ENCODE measurements around the gene ISOC2.
"Not testable (repeated sequence)": the region's sequence is repeated elsewhere in the genome, so short reads cannot be mapped to it uniquely, and the experiment has no call there.

The ISOC2 gene

DNA sequence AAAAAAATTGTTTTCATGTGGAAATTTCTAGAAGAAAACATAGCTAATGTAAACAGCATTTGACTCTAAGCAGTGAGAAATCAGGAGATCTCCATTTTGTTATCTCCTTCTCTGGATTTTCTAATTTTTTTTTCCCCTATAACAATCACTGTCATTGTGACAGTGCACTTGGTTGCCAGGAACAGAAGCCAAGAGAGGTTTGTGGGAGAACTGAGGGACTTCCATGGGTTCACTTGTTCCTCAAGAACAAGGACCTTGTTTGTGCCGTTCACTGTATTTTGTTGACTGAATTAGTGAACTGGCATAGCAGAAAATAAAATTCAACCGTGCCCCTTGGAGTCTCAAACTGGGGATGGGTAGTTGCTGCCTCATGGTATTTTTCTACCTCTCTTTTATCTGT lies 35.4 kb downstream of the ISOC2 start:
- no peak overlapping the region for H3K4me3 ChIP-seq (ENCODE audit: low read length)
- no peak for DNase-seq (ENCODE audit: low read depth)
- TF ChIP-seq, protein P1, sequence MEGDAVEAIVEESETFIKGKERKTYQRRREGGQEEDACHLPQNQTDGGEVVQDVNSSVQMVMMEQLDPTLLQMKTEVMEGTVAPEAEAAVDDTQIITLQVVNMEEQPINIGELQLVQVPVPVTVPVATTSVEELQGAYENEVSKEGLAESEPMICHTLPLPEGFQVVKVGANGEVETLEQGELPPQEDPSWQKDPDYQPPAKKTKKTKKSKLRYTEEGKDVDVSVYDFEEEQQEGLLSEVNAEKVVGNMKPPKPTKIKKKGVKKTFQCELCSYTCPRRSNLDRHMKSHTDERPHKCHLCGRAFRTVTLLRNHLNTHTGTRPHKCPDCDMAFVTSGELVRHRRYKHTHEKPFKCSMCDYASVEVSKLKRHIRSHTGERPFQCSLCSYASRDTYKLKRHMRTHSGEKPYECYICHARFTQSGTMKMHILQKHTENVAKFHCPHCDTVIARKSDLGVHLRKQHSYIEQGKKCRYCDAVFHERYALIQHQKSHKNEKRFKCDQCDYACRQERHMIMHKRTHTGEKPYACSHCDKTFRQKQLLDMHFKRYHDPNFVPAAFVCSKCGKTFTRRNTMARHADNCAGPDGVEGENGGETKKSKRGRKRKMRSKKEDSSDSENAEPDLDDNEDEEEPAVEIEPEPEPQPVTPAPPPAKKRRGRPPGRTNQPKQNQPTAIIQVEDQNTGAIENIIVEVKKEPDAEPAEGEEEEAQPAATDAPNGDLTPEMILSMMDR (IDR thresholded peaks at IDR 0.05; ENCODE audit: insufficient read depth, low read depth, low read length, missing control alignments) = no peak

DNA sequence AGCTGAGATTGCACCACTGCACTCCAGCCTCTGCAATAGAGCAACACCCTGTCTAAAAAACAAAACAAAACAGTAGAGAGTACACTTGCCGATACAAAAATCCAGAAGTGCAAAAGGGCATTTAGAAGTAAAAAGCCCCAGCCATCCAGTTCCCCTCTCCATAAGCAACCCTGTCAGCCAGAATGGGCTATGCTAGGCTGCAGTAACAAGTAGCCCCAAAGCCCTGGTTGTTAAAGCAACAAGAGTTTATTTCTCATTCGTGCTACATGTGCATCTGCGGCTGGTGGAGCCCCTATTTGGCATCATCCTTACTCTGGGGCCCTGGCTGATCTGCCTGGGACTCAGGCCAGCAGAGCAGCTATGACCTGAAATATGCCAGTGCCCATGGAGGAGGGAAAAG lies 36.9 kb downstream of the ISOC2 start:
- H3K4me3 ChIP-seq (ENCODE audit: low read length) = no peak overlapping the region
- no peak for DNase-seq (ENCODE audit: low read depth)
- TF ChIP-seq, protein P1 (IDR thresholded peaks at IDR 0.05; ENCODE audit: insufficient read depth, low read depth, low read length, missing control alignments) = no peak

DNA sequence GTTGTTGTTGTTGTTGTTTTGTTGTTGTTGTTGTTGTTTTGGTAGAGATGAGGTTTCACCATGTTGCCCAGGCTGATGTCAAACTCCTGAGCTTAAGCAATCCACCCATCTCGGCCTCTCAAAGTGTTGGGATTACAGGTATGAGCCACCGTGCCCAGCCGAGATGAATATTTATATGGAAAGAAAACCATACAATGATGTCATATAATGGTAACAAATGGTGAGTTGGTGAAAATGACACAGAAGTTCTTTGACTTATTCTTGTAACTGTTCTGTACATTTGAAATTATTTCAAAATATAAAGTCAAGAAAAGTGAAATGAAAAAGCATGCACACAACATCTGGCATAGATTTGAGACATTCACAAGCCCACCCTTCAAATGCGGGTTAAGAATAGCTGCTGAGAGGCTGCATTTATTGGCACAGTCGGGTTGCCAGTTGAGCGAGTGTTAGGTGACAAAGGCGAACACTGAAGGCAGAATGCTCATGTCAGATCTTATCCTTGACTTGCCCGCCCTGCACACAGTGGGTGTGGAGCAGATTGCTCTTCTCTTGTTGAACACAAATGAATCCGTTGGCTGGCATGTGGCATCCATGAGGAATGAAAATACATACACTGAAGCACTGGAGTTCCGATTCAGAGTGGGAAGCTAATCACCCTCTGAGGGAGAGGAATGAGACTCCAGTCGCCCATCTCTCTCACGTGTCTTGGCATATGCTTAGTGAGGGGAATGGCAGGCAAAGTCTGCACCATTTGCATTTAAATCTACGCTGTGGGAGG lies 38.0 kb downstream of the ISOC2 start:
- no peak overlapping the region for H3K4me3 ChIP-seq (ENCODE audit: low read length)
- DNase-seq (ENCODE audit: low read depth) = peak; percentile 32
- TF ChIP-seq, protein P1 (IDR thresholded peaks at IDR 0.05; ENCODE audit: insufficient read depth, low read depth, low read length, missing control alignments) = no peak

DNA sequence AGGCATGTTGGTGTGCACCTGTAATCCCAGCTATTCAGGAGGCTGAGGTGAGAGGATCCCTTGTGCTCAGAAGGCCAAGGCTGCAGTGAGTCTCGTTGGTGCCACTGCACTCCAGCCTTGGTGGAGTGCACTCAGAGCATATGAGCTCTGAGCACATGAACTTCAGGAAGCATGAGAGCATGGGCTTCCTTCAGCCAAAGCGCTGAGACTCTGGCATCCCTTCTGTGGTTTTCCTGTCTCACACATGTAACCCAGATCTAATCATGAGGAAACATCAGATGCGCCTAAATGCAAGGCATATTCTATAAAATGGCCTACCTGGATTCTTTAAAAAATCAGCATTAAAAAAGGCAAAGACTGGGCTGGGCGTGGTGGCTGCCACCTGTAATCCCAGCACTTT lies 40.2 kb downstream of the ISOC2 start:
- not testable (repeated sequence) for H3K4me3 ChIP-seq (ENCODE audit: low read length)

DNA sequence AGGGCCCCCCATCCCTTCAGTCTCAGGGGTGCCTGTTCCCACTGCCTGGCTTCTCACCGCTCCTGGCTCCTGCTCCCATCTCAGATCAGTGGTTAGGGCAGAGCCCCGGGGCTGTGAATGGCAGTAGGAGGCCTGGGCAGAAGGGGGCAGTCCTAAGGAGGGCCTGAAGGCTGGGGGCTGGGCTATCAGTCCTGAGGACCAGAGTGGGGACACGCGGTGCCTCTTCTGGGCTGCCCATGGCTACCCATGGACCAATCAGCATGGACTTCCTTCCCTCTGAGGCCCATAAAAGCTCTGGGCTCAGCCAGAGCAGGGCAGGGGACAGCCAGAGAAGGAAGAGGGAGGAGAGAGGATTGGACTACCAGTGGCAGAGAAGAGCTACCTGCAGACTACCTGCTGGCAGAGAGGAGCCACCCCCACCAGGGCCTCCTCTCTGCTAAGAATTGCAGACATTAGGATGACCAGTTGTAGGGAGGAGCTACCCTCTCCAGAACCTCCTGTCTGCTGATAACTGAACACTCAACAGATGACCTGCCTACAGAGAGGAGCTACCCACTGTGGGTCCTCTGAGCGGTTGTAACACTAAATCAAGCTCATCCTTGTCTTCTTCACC lies 41.7 kb downstream of the ISOC2 start:
- TF ChIP-seq, protein P1 (IDR thresholded peaks at IDR 0.05; ENCODE audit: insufficient read depth, low read depth, low read length, missing control alignments) = no peak
- H3K4me3 ChIP-seq (ENCODE audit: low read length) = no peak overlapping the region
- DNase-seq (ENCODE audit: low read depth) = no peak

More for the DNA sequence above, 40.2 kb downstream of the ISOC2 start:
- not testable (repeated sequence) for DNase-seq (ENCODE audit: low read depth)

DNA sequence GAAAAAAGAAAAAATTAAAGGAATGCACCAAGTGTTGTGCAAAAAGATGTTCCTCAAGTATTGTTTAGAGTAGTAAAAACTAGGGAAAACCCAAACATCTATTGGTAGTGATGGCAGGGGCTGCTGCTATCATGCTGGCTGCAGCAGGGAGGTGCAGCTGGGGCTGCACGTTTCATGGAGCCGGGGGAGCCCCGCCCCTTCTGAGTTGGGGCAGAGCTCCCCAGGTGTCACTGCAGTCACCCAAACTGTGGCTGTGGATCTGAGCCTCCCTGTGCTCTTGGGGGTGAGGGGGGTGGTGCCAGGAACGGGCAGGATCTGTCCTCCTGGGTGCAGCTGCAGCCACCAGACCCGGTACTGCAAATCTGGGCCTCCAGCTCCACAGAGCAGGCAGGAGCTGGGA lies 42.3 kb downstream of the ISOC2 start:
- TF ChIP-seq, protein P1 (IDR thresholded peaks at IDR 0.05; ENCODE audit: insufficient read depth, low read depth, low read length, missing control alignments) = no peak
- no peak overlapping the region for H3K4me3 ChIP-seq (ENCODE audit: low read length)
- no peak for DNase-seq (ENCODE audit: low read depth)

DNA sequence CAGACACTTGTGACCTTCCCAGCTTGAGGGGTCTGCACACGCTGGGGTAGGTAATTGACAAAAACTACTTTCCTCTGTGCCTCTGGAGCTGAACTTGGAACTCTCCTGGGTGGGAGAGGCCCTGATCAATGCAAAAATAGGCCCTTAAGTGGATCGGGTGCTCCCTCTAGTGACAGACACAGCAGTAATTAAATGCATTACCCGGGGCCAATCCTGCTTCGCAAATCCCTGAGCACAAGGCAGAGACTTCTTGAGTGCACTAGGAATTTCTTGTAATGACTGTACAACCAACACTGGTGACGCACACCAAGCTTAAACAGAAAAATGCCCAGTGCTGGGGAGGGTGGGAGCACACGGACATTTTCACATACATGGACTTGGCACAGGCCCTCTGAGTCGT lies 43.3 kb downstream of the ISOC2 start:
- TF ChIP-seq, protein P1 (IDR thresholded peaks at IDR 0.05; ENCODE audit: insufficient read depth, low read depth, low read length, missing control alignments) = peak; percentile 65
- H3K4me3 ChIP-seq (ENCODE audit: low read length) = no peak overlapping the region
- peak; percentile 86 for DNase-seq (ENCODE audit: low read depth)
